Renal cortex interstitium (tissue), 11 donors: ENCODE measurements around the gene ACADS. TPM values are rescaled to one million over a fixed set of nuclear protein-coding genes. Genes with fewer than 3 reads are reported as not detected.

Source experiments
- DNase-seq, 11 donors: peaks; one replicate each; pipeline ENCODE4 v3.0.0-alpha.2; 2013; ENCODE audit warnings: low read depth in 9 of 11, low spot score in 4 of 11; ENCODE audit errors: extremely low read depth in 1 of 11
- polyA plus RNA-seq, 3 donors: library from polyadenylated mRNA; unstranded; fragments of 120-200 nt; gene quantifications; one replicate each; pipeline ENCODE4 v1.2.1, GENCODE V29; 2013; ENCODE audit not compliant: insufficient read length in 3 of 3

The ACADS gene
- polyA plus RNA-seq, 3 donors = 15.3 to 24.4 (median 23.0) TPM

GRCh38 chr12:120692524-120693033, 33.0 kb upstream of the ACADS start:
- no peak for DNase-seq

- DNase-seq = no peak
These were observed 31.8 kb upstream of the ACADS start for GRCh38 chr12:120693848-120694247.

GRCh38 chr12:120696626-120697025, 29.0 kb upstream of the ACADS start:
- no peak for DNase-seq

- no peak for DNase-seq
These were observed 28.3 kb upstream of the ACADS start for GRCh38 chr12:120697344-120697743.

GRCh38 chr12:120698665-120699064, 27.0 kb upstream of the ACADS start:
- DNase-seq = no peak

- DNase-seq = no peak
These were observed 26.1 kb upstream of the ACADS start for GRCh38 chr12:120699553-120699952.

- no peak for DNase-seq
These were observed 24.7 kb upstream of the ACADS start for GRCh38 chr12:120700886-120701285.

- DNase-seq = no peak
These were observed 23.0 kb upstream of the ACADS start for GRCh38 chr12:120702637-120703036.

- DNase-seq = no peak
These were observed 22.2 kb upstream of the ACADS start for GRCh38 chr12:120703311-120703942.

GRCh38 chr12:120705618-120706017, 20.0 kb upstream of the ACADS start:
- no peak for DNase-seq

GRCh38 chr12:120706029-120706428, 19.6 kb upstream of the ACADS start:
- no peak for DNase-seq

- DNase-seq = no peak
These were observed 17.0 kb upstream of the ACADS start for GRCh38 chr12:120708651-120709050.

- DNase-seq = peak in 3 of 11 donors; percentile 50 to 69 (median 51)
These were observed 15.4 kb upstream of the ACADS start, which contains the start of gene UNC119B for GRCh38 chr12:120710031-120710804. TSS of gene UNC119B (plus strand) at chr12:120710458. CDS start at chr12:120710475, 17 bp downstream.

- DNase-seq = peak in 1 of 11 donors; percentile 23
These were observed 14.8 kb upstream of the ACADS start for GRCh38 chr12:120710805-120711296.

GRCh38 chr12:120711411-120711810, 14.2 kb upstream of the ACADS start:
- no peak for DNase-seq

- no peak for DNase-seq
These were observed 13.0 kb upstream of the ACADS start for GRCh38 chr12:120712610-120713009.

GRCh38 chr12:120713861-120714482, 11.7 kb upstream of the ACADS start:
- DNase-seq = peak; percentile 49 to 84 (median 62)

GRCh38 chr12:120718055-120718454, 7.6 kb upstream of the ACADS start:
- no peak for DNase-seq

GRCh38 chr12:120719072-120719471, 6.6 kb upstream of the ACADS start:
- peak in 1 of 11 donors; percentile 9 for DNase-seq
